Left kidney (tissue), 2 donors: ENCODE data around the gene MED10. TPM values are rescaled to one million over a fixed set of nuclear protein-coding genes. Genes with fewer than 3 reads are reported as not detected.
A peak's percentile ranks its signal among the peaks of the same experiment; 100 is the strongest.

ENCODE experiments used
- DNase-seq: peaks from one replicate; pipeline ENCODE4 v3.0.0-alpha.2; 2013
- polyA plus RNA-seq: library from polyadenylated mRNA; unstranded; fragments of 120-200 nt; gene quantifications from one replicate; pipeline ENCODE4 v1.2.1, GENCODE V29; 2013; ENCODE audit not compliant: insufficient read length

MED10 gene
- polyA plus RNA-seq, 1 donor = 39.5 TPM

DNA sequence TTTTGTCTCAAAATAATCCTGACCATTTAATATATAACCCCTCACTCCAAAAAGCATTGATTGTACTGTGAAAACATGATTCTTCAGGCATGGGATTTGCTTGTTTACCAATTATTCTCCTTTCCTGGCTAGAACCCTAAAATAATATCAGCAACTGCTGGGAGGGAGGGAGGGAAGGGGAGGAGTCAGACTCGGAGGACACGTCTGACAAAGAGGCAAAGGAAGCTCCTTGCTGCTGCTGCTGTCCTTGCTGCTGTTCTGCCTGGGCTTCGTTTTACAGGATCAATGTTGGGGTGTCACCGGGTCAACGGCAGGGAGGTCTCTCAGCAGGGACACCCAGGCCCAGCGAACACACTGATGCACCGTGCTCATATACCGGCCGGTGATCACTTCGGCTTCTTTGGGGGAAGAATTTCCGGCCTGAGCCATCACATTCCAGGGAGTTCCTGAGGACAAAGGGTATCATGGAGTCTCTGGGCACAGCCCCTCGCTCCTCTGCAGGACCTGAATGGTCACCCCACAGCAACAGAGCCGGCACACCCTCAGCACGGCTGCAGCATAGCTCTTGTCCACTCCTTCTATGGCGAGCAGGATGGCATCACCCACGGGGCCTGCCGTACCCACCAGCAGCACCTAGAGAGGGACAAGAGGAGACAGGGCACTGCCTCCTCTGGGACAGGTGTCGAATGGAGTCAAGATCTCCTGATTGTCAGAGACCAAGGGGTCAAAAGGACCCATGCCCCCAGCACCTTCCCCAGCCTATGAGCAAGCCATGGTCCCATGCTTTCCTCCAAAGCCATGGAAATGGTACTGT, 27.9 kb downstream of the MED10 start:
- no peak for DNase-seq

DNA sequence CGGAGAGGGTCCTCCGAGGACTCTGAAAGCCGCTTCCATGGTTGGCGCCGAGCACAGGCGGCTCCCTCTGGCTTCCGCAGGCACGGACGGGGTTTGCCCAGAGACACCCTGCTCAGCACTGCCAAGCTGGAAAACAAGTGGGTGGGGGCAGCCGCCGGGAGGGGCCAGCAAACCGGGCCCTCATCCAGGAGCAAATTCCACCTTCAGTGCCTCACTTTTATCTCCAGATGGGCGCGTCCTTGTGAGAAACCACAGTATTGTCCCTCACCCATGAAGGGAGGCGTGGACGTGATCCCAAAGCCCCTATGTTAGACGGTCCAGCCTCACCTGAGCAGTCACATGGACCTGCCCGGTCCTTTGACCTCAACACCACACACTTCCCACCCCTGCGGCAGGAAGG, 29.0 kb downstream of the MED10 start:
- no peak for DNase-seq

GRCh38 chr5:6348476-6349000, 29.8 kb downstream of the MED10 start:
- no peak for DNase-seq

GRCh38 chr5:6347673-6348072, 30.7 kb downstream of the MED10 start:
- DNase-seq = no peak

DNA sequence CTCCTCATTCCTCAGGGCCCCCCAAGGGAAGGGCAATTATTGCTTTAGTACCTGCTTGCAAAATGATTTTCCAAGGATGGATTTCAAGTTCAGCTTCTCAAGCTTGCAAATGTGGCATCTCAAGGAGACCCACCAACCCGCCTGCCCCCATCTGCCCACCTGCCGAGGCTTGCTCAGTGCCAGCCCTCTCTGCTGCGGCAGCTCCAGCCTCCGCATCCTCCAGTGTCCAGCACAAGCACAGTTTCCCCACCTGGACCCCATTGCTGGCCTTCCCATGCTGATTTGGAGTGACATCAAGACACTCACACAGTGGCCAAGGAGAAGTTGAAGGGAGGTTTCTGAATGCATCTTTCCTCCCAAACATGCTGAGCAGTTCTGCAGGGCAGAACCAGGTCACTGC, 31.2 kb downstream of the MED10 start:
- DNase-seq = no peak

- no peak for DNase-seq
Measured at GRCh38 chr5:6344593-6344989, 33.8 kb downstream of the MED10 start.

GRCh38 chr5:6343951-6344592, 34.3 kb downstream of the MED10 start:
- no peak for DNase-seq

GRCh38 chr5:6342689-6343315, 35.5 kb downstream of the MED10 start:
- no peak for DNase-seq

DNA sequence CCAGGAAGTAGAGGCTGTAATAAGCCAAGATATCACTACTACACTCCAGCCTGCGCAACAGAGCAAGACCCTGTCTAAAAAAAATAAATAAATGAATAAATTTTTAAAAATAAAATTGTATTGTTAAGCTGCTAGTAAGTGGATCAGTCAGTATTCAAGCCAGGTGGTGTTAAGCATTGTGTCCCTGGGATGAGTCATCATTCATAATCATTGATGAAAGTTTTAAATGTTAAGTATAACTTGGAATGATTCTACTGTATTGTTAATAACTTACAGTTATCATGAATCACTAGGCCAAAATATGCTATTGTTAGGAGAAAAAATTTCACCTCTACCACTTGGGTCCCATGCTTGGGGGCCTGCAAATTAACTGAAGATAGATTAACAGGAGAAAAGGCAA, 38.2 kb downstream of the MED10 start:
- no peak for DNase-seq

DNA sequence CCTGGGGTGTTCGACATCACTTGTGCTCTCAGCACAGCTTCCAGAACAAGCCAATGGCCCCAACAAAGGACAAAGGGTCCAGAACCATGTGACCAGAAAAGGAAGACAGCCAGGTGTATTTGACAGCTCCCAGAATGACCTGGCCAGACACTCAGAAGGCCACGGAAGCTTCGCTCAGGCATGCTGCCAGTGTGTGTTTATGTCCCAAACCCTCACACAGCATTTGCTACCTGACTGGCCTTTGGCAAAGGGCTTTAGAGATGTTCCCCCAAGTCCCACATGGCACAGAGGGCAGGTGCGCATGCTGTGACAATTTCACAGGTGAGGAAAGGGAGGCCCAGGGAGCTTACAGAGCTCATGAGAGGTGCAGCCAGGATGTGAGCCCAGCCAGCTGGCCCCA, 39.5 kb downstream of the MED10 start:
- DNase-seq = no peak

- no peak for DNase-seq
Measured at GRCh38 chr5:6338135-6338534, 40.2 kb downstream of the MED10 start.

GRCh38 chr5:6333182-6333905, 45.0 kb downstream of the MED10 start:
- no peak for DNase-seq

DNA sequence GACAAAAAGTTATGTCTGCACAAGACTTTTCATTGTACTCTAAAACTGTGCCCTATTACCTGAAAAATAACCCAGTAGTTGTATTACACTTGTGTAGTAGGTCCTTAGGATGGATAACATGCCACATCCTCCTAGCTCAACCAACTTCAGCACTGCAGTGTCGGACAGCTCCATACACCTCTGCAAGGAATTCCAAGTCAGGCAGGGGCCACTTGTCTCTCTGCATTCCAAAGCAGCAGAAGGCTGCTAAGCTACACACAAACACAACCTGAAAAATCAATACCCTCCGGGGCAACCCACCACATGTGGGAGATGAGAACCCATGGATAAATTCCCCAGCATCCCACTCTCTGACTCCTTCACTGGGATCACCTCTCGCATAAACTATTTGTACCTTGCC, 50.2 kb downstream of the MED10 start:
- peak; percentile 55 for DNase-seq

DNA sequence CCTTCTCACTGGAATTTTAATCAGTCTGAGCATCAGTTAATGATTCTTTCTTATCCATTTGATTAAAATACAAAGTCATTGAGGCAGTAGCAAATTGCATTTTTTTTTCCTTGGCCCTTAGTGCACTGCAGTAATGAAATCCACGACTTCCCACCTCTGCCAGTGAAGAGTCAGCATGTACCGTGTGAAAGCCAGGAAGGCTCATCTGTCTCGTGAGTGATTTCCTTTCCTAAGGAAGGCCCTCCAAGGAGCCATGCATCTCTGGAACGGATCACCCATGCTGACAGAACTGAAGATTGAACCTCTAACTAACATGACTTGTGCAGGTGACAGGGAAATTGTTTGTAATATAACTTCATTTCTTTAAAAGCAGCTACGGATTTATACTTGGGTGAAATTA, 51.6 kb downstream of the MED10 start:
- DNase-seq = no peak

- DNase-seq = no peak
Measured at GRCh38 chr5:6322163-6322713, 56.1 kb downstream of the MED10 start.

Other genes with a start within 250 kb of the MED10 start
- 0.70 TPM for gene UBE2QL1, start 70.3 kb upstream of the MED10 start, polyA plus RNA-seq